Gastrocnemius medialis (tissue), 4 donors: Measurements from ENCODE around the gene BMPER. TPM values are rescaled to one million over a fixed set of nuclear protein-coding genes. Genes with fewer than 3 reads are reported as not detected.

Experiments used
- ATAC-seq, 2 donors: fragments of 150-250 bp; one replicate each; pipeline ENCODE4 v1.9.1; 2016
- DNase-seq, 2 donors: peaks; one replicate each; pipeline ENCODE4 v3.0.0-alpha.2; 2019
- H3K27ac ChIP-seq, 4 donors: fragments of 200-600 bp; sonication (generic); 1 replicate in 1 of 4; 2 replicates in 3 of 4; pipeline ENCODE4 v1.5.1; 2016 to 2018; ENCODE audit warnings: mild to moderate bottlenecking in 2 of 4, moderate library complexity in 1 of 4
- H3K27me3 ChIP-seq, 3 donors: fragments of 200-600 bp; sonication (generic) in 2 of 3; 1 replicate in 1 of 3; 2 replicates in 2 of 3; pipeline versions ENCODE4 v1.5.1 to v1.6.0; 2016 to 2019; ENCODE audit warnings: mild to moderate bottlenecking in 1 of 3, moderate library complexity in 1 of 3
- H3K36me3 ChIP-seq, 2 donors: fragments of 200-600 bp; sonication (generic) in 1 of 2; one replicate each; pipeline ENCODE4 v1.5.1; 2017 to 2018
- H3K4me1 ChIP-seq, 2 donors: fragments of 200-600 bp; sonication (generic) in 1 of 2; one replicate each; pipeline ENCODE4 v1.5.1; 2016 to 2017; ENCODE audit warnings: mild to moderate bottlenecking in 2 of 2
- H3K4me3 ChIP-seq, 4 donors: fragments of 200-600 bp; sonication (generic) in 3 of 4; 1 replicate in 1 of 4; 2 replicates in 3 of 4; pipeline ENCODE4 v1.5.1; 2016 to 2019; ENCODE audit warnings: mild to moderate bottlenecking in 2 of 4
- H3K9me3 ChIP-seq, 3 donors: fragments of 200-600 bp; sonication (generic) in 2 of 3; 1 replicate in 1 of 3; 2 replicates in 2 of 3; pipeline ENCODE4 v1.5.1; 2016 to 2019
- POLR2A ChIP-seq, 2 donors: fragments of 450-650 bp; IDR thresholded peaks; one replicate each; pipeline ENCODE4 v1.6.1; 2017; ENCODE audit warnings: antibody characterized with exemption in 2 of 2, mild to moderate bottlenecking in 2 of 2, moderate library complexity in 2 of 2
- in situ Hi-C, 4 donors: fragments of 200-750 bp; cut with MboI; loops; one replicate each; pipeline versions ENCODE4 v1.15.0 to v1.8.0; 2017; ENCODE audit warnings: low sequenced_read_pairs in 4 of 4
- intact Hi-C: fragments of 100-400 bp; cut with DNase I; formaldehyde crosslinking; loops from one replicate; pipeline ENCODE4 v1.15.1; 2023; ENCODE audit warnings: low total_unique reads
- total RNA-seq, 4 donors: library from RNA; depleted of rRNA; stranded (reverse); fragments of >200 nt; gene quantifications; one replicate each; pipeline versions ENCODE4 v1.1.0 to v1.2.3, GENCODE V29; 2016
- TF ChIP-seq, protein P1 (sequence below), 5 experiments: fragments of 450-650 bp in 3 of 5; fragments of 200-600 bp in 2 of 5; sonication (generic) in 2 of 5; IDR thresholded peaks in 4 of 5; conservative IDR thresholded peaks in 1 of 5; 1 replicate in 4 of 5; 2 replicates in 1 of 5; pipeline ENCODE4 v1.5.1; 2016 to 2019; ENCODE audit warnings: antibody characterized with exemption in 5 of 5, mild to moderate bottlenecking in 3 of 5, moderate library complexity in 3 of 5

BMPER gene
- total RNA-seq, 4 donors from 2014 or later: 1.7 to 11.0 (median 4.5) TPM

DNA sequence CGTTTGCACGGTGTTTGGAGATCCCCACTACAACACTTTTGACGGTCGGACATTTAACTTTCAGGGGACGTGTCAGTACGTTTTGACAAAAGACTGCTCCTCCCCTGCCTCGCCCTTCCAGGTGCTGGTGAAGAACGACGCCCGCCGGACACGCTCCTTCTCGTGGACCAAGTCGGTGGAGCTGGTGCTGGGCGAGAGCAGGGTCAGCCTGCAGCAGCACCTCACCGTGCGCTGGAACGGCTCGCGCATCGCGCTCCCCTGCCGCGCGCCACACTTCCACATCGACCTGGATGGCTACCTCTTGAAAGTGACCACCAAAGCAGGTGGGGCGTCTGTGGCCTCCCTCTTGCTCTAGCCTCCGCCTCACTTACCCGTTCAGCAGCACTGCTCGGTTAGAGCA lies 173.5 kb downstream of the BMPER start:
- Histone ChIP-seq H3K36me3 (no peaks in the 10 kb centered on the region), H3K4me3 (no peak overlapping the region), H3K27ac (no peak overlapping the region), H3K4me1 (no peaks in the 10 kb centered on the region), H3K9me3 (no peaks in the 10 kb centered on the region), H3K27me3 (no peaks in the 10 kb centered on the region)
- DNase-seq (no peak), ATAC-seq (no peak)
- intact Hi-C loops (no loop called here), in situ Hi-C loops (no loop called here)
- TF ChIP-seq POLR2A (IDR thresholded peaks at IDR 0.05): no peak
- TF ChIP-seq, protein P1, sequence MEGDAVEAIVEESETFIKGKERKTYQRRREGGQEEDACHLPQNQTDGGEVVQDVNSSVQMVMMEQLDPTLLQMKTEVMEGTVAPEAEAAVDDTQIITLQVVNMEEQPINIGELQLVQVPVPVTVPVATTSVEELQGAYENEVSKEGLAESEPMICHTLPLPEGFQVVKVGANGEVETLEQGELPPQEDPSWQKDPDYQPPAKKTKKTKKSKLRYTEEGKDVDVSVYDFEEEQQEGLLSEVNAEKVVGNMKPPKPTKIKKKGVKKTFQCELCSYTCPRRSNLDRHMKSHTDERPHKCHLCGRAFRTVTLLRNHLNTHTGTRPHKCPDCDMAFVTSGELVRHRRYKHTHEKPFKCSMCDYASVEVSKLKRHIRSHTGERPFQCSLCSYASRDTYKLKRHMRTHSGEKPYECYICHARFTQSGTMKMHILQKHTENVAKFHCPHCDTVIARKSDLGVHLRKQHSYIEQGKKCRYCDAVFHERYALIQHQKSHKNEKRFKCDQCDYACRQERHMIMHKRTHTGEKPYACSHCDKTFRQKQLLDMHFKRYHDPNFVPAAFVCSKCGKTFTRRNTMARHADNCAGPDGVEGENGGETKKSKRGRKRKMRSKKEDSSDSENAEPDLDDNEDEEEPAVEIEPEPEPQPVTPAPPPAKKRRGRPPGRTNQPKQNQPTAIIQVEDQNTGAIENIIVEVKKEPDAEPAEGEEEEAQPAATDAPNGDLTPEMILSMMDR (IDR thresholded peaks at IDR 0.05 in 4 of 5, conservative IDR thresholded peaks at IDR 0.05 in 1 of 5): no peak

DNA sequence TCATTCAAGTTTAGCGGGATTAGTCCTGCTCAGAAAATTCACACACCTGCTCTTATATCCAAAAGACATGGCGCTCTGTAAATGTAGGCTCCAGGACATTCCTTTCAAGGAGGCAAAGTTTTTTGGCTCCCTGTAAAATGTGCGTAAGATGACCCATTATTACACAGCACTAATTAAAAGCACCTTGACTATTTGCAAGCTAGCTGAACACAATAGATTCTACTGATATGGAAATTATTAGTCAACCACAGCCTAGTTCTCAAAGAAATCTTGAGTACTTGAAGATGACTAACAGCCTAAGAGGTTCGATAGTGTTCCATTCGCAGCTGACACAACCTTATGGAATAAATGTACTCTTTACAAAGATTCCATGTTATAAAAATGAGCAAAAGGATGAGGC lies 175.2 kb downstream of the BMPER start:
- DNase-seq (no peak), ATAC-seq (no peak)
- Histone ChIP-seq H3K4me3 (no peak overlapping the region), H3K27ac (no peak overlapping the region), H3K9me3 (no peaks in the 10 kb centered on the region), H3K4me1 (no peaks in the 10 kb centered on the region), H3K36me3 (no peaks in the 10 kb centered on the region), H3K27me3 (no peaks in the 10 kb centered on the region)
- intact Hi-C loops (no loop called here), in situ Hi-C loops (no loop called here)
- no peak for TF ChIP-seq POLR2A (IDR thresholded peaks at IDR 0.05)
- TF ChIP-seq, protein P1 (IDR thresholded peaks at IDR 0.05 in 4 of 5, conservative IDR thresholded peaks at IDR 0.05 in 1 of 5): no peak

DNA sequence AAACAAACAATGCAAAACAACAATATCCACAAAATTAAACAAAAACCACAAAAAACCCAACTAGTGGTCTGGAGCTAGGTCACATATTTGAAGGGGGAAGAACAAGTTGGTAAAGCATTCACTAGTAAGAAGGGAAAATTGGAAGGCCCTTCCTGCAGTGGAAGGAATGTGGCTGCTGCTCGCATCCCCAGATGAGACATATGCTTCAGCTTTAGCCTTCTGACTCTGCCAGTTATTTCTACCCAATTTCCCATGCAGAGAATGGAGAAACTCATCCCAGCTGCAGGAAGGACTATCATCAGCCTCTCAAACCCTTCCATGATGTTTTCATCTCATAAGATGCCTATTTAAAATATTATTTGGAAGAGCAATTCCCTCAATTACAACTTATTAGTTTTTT lies 176.6 kb downstream of the BMPER start:
- in situ Hi-C loops: no loop called here
- intact Hi-C loops: no loop called here
- ATAC-seq: no peak
- no peak for DNase-seq
- Histone ChIP-seq H3K27me3 (no peaks in the 10 kb centered on the region), H3K4me3 (no peak overlapping the region), H3K27ac (no peak overlapping the region), H3K9me3 (no peaks in the 10 kb centered on the region), H3K4me1 (no peaks in the 10 kb centered on the region), H3K36me3 (no peaks in the 10 kb centered on the region)
- TF ChIP-seq POLR2A (IDR thresholded peaks at IDR 0.05): no peak
- TF ChIP-seq, protein P1 (IDR thresholded peaks at IDR 0.05 in 4 of 5, conservative IDR thresholded peaks at IDR 0.05 in 1 of 5): no peak

DNA sequence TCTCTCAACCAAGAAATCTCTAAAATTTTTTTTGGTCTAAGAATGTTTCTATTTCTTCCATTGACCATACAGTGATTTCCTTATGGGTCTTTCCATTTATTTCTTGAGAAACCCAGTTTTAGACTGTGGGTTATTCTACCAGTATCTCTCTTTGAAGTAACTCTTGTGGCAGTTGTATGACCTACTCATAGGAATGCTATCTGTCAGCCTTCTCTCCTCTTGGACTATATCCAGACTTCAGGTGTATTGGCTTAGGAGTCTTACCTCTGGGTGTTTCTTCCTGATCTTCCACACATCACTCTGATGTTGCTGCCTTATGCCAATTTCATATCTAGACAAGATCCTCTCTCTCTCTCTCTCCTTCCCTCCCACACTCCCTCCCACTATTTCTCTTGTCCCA lies 178.1 kb downstream of the BMPER start:
- TF ChIP-seq, protein P1 (IDR thresholded peaks at IDR 0.05 in 4 of 5, conservative IDR thresholded peaks at IDR 0.05 in 1 of 5): no peak
- no peak for TF ChIP-seq POLR2A (IDR thresholded peaks at IDR 0.05)
- no peaks in the 10 kb centered on the region for H3K27me3 ChIP-seq
- H3K27ac ChIP-seq: no peak overlapping the region
- no peak overlapping the region for H3K4me3 ChIP-seq
- no peaks in the 10 kb centered on the region for H3K4me1 ChIP-seq
- no peaks in the 10 kb centered on the region for H3K36me3 ChIP-seq
- intact Hi-C loops (no loop called here), in situ Hi-C loops (no loop called here)
- H3K9me3 ChIP-seq: no peaks in the 10 kb centered on the region
- ATAC-seq: no peak
- DNase-seq: no peak

DNA sequence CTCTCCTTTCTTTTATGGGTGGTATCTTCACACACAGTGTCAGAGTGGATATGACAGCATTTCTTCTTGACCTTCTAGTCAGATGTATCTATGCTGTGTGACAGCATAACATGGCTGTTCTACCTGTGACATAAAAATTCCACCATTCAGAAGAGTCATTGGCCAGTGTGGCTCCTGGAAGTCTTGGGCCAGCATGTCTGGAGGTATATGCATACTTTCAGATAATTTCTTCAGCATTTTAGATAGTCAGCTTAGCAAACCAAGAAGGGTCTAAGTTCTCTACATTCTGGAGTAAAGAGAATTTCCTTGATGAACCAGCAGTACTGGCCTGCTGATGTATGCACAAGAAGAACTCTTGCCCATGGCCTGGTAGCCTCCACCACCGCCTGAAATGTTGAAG lies 179.3 kb downstream of the BMPER start:
- H3K36me3 ChIP-seq: no peaks in the 10 kb centered on the region
- intact Hi-C loops: no loop called here
- no peaks in the 10 kb centered on the region for H3K27me3 ChIP-seq
- H3K9me3 ChIP-seq: no peaks in the 10 kb centered on the region
- H3K27ac ChIP-seq: no peak overlapping the region
- no peak for DNase-seq
- ATAC-seq: no peak
- H3K4me1 ChIP-seq: no peaks in the 10 kb centered on the region
- in situ Hi-C loops: no loop called here
- TF ChIP-seq POLR2A (IDR thresholded peaks at IDR 0.05): no peak
- TF ChIP-seq, protein P1 (IDR thresholded peaks at IDR 0.05 in 4 of 5, conservative IDR thresholded peaks at IDR 0.05 in 1 of 5): no peak
- no peak overlapping the region for H3K4me3 ChIP-seq
